Hepatocyte (in vitro differentiated cells): ENCODE data around the gene TADA3. TPM values are rescaled to one million over a fixed set of nuclear protein-coding genes. Genes with fewer than 3 reads are reported as not detected.

Experiments used
- DNase-seq: peaks from one replicate; pipeline ENCODE4 v3.0.0-alpha.2; 2016; ENCODE audit warnings: low spot score
- H2AFZ ChIP-seq: fragments of 200-600 bp; sonication (generic); 2 replicates; pipeline ENCODE4 v1.6.0; 2016; ENCODE audit warnings: antibody characterized with exemption, mild to moderate bottlenecking
- H3K27ac ChIP-seq: fragments of 200-600 bp; sonication (generic); 2 replicates; pipeline ENCODE4 v1.5.1; 2016; ENCODE audit warnings: mild to moderate bottlenecking
- H3K27me3 ChIP-seq: fragments of 200-600 bp; sonication (generic); 2 replicates; pipeline ENCODE4 v1.6.1; 2016
- H3K36me3 ChIP-seq: fragments of 200-600 bp; sonication (generic); replicated peaks from 2 replicates; pipeline ENCODE4 v1.5.1; 2016; ENCODE audit warnings: low read depth; ENCODE audit not compliant: insufficient read depth
- H3K4me1 ChIP-seq: fragments of 200-600 bp; sonication (generic); 2 replicates; pipeline ENCODE4 v1.5.1; 2016; ENCODE audit warnings: mild to moderate bottlenecking, moderate library complexity; ENCODE audit not compliant: insufficient read depth
- H3K4me2 ChIP-seq: fragments of 200-600 bp; sonication (generic); 2 replicates; pipeline ENCODE4 v1.6.0; 2016
- H3K4me3 ChIP-seq: fragments of 200-600 bp; sonication (generic); 2 replicates; pipeline ENCODE4 v1.5.1; 2016; ENCODE audit warnings: mild to moderate bottlenecking
- H3K79me2 ChIP-seq: fragments of 200-600 bp; sonication (generic); 2 replicates; pipeline ENCODE4 v1.6.0; 2017; ENCODE audit warnings: mild to moderate bottlenecking
- H3K9me2 ChIP-seq: fragments of 200-600 bp; sonication (generic); replicated peaks from 2 replicates; pipeline ENCODE4 v1.6.0; 2017; ENCODE audit warnings: mild to moderate bottlenecking; ENCODE audit not compliant: insufficient read depth
- H3K9me3 ChIP-seq: fragments of 200-600 bp; sonication (generic); 2 replicates; pipeline ENCODE4 v1.5.1; 2016; ENCODE audit warnings: low read depth, mild to moderate bottlenecking
- H4K20me1 ChIP-seq: fragments of 200-600 bp; sonication (generic); 2 replicates; pipeline ENCODE4 v1.6.0; 2016; ENCODE audit warnings: mild to moderate bottlenecking; ENCODE audit not compliant: insufficient read depth, poor library complexity, severe bottlenecking
- EZH2 ChIP-seq: fragments of 200-600 bp; sonication (generic); IDR thresholded peaks from 2 replicates; pipeline ENCODE4 v1.6.1; 2016; ENCODE audit warnings: antibody characterized with exemption, mild to moderate bottlenecking, borderline replicate concordance
- EZH2phosphoT487 ChIP-seq: fragments of 200-600 bp; sonication (generic); IDR thresholded peaks from one replicate; pipeline ENCODE4 v1.6.1; 2018; ENCODE audit warnings: antibody characterized with exemption, mild to moderate bottlenecking, low read depth, moderate library complexity; ENCODE audit not compliant: unreplicated experiment, severe bottlenecking
- WGBS: methylation state at CpG from one replicate; pipeline ENCODE4 v1.1.6; 2016; ENCODE audit warnings: low lambda C conversion rate; ENCODE audit errors: missing lambda C conversion rate; 5-methylcytosine and 5-hydroxymethylcytosine counted together
- polyA plus RNA-seq: library from polyadenylated mRNA; unstranded; fragments of >200 nt; fragmentation: Nextera tagmentation; extraction: Ambion mirVana; gene quantifications from 2 replicates; pipeline ENCODE4 v1.2.1, GENCODE V29; 2016
- total RNA-seq: library from RNA; depleted of rRNA; stranded (reverse); fragments of >200 nt; gene quantifications from 2 replicates; pipeline ENCODE4 v1.2.3, GENCODE V29; 2014
- TF ChIP-seq, protein P1 (sequence below): fragments of 200-600 bp; sonication (generic); IDR thresholded peaks from 2 replicates; pipeline ENCODE4 v1.5.1; 2016; ENCODE audit warnings: antibody characterized with exemption, mild to moderate bottlenecking; ENCODE audit not compliant: poor library complexity

The TADA3 gene
- total and polyA plus RNA-seq, 2 experiments from 2014 or later: 61.2 to 65.5 TPM

DNA sequence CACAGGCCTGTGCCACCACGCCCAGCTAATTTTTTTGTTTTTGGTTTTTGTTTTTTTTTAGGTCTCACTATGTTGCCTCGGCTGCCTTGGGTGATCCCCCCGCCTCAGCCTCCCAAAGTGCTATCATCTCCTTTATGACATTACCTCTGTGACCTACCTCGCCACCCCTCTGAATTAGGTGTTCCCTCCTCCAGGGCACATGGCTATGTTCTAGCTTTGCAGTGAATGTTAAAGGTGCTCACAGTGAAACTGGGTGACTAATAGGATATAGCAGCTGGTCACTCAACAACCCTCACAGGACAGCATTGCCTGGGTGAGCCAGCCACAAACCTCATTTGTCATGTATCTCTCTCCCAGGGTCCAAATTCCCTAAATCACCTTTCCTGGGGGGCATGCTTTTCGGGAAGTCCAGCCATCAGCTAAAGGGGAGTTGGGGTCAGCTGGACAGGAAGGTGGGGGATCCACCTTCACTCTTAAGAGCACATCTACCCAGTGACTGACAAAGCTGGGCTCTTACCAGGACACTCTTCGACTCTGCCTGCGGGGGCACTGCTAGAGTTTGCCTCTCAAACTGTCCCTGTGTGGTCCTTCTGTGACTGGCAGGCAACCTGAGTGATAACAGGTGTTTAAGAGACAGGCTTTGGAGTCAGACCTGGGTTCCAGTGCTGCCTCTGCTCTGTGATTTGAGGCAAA is 16.2 kb upstream of the TADA3 start:
- Histone ChIP-seq H3K9me3 (no peaks in the 10 kb centered on the region), H3K79me2 (no peaks in the 10 kb centered on the region), H3K4me3 (no peak overlapping the region), H3K36me3 (no peaks in the 10 kb centered on the region), H3K9me2 (no peaks in the 10 kb centered on the region), H3K4me2 (no peak overlapping the region), H3K27ac (peak overlapping the region; percentile 86), H4K20me1 (no peaks in the 10 kb centered on the region), H3K4me1 (peaks cover 14% of the 10 kb centered on the region), H3K27me3 (no peaks in the 10 kb centered on the region), H2AFZ (no peak overlapping the region)
- WGBS: 80% methylated on average over 7 of the region's 7 CpGs
- peak; percentile 51 for DNase-seq
- TF ChIP-seq, protein P1, sequence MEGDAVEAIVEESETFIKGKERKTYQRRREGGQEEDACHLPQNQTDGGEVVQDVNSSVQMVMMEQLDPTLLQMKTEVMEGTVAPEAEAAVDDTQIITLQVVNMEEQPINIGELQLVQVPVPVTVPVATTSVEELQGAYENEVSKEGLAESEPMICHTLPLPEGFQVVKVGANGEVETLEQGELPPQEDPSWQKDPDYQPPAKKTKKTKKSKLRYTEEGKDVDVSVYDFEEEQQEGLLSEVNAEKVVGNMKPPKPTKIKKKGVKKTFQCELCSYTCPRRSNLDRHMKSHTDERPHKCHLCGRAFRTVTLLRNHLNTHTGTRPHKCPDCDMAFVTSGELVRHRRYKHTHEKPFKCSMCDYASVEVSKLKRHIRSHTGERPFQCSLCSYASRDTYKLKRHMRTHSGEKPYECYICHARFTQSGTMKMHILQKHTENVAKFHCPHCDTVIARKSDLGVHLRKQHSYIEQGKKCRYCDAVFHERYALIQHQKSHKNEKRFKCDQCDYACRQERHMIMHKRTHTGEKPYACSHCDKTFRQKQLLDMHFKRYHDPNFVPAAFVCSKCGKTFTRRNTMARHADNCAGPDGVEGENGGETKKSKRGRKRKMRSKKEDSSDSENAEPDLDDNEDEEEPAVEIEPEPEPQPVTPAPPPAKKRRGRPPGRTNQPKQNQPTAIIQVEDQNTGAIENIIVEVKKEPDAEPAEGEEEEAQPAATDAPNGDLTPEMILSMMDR: peak; percentile 21
- TF ChIP-seq EZH2 (no peak), EZH2phosphoT487 (no peak)

DNA sequence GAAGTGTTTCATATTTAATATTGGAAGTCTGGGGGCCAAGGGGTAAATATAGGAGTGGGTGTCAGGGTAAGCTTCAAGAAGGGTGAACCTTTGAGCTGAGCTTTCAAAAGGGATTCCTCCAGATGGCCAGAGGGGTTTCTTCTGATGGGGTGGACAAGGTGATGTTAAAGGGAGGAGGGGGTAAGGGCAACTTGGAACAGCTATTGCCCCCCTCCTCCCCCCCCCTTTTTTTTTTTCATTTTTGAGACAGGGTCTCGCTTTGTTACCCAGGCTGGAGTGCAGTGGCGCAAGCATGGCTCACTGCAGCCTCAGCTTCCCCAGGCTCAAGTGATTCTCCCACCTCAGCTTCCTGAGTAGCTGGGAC is 15.7 kb upstream of the TADA3 start:
- H4K20me1 ChIP-seq: no peaks in the 10 kb centered on the region
- no peak overlapping the region for H3K4me3 ChIP-seq
- no peaks in the 10 kb centered on the region for H3K79me2 ChIP-seq
- no peak for DNase-seq
- TF ChIP-seq EZH2: no peak
- TF ChIP-seq EZH2phosphoT487: no peak
- TF ChIP-seq, protein P1: no peak
- H3K36me3 ChIP-seq: no peaks in the 10 kb centered on the region
- WGBS: 94% methylated on average over 2 of the region's 2 CpGs
- peak overlapping the region; percentile 16 for H3K27ac ChIP-seq
- no peak overlapping the region for H3K4me2 ChIP-seq
- H3K9me2 ChIP-seq: no peaks in the 10 kb centered on the region
- no peaks in the 10 kb centered on the region for H3K27me3 ChIP-seq
- no peaks in the 10 kb centered on the region for H3K9me3 ChIP-seq
- H2AFZ ChIP-seq: no peak overlapping the region
- peaks cover 14% of the 10 kb centered on the region for H3K4me1 ChIP-seq

DNA sequence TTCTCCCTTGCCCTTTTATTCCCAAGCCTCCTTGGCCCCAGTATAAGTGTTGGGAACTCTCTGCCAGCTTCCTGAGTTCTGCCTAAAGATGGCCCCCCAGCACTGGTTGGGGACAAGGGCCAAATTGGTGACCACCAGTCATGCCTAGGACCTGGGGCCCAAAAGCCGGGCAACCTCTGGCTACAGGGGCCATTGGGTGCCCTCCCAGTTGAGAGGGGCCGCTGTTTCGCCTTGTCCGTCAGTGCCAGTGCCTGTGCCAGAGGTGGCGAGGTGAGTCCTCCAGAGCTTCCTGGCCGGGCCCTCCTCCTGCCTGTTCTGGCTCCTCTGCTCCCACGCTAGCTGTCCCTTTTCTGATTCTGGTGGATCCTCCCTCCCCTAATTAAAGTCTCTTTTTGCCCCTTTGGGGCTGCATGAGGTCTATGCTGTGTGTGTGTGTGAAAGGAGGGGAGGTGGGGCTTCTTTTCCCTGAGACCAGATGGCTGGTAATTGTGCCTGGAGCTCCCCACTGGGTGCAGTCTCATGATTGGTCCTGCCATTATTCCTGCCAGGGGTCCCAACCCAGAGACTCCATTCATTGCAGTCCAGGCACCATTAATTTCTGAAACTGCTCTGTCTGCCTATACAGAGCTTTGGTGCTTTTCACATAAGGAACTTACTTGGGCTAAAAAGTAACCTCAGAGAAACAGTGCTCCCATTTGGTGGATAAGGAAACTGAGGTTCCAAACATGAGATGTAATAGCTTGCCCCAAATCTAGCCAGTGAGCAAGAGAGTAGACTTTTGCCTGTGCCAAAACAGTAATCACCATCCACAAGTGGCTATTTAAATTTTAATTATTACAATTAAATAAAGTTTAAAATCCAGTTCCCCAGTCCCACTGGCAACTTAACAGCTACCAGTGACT is 14.7 kb upstream of the TADA3 start:
- H3K27me3 ChIP-seq: no peaks in the 10 kb centered on the region
- H2AFZ ChIP-seq: no peak overlapping the region
- TF ChIP-seq, protein P1: no peak
- TF ChIP-seq EZH2: no peak
- H3K9me2 ChIP-seq: no peaks in the 10 kb centered on the region
- no peaks in the 10 kb centered on the region for H3K79me2 ChIP-seq
- H3K36me3 ChIP-seq: no peaks in the 10 kb centered on the region
- no peak for DNase-seq
- WGBS: 96% methylated on average over 7 of the region's 7 CpGs
- no peak overlapping the region for H3K4me3 ChIP-seq
- H4K20me1 ChIP-seq: no peaks in the 10 kb centered on the region
- H3K9me3 ChIP-seq: no peaks in the 10 kb centered on the region
- H3K4me1 ChIP-seq: peaks cover 14% of the 10 kb centered on the region
- H3K27ac ChIP-seq: no peak overlapping the region
- no peak overlapping the region for H3K4me2 ChIP-seq
